HG02798 (cell line): ENCODE data around the gene PPIH.
"Not testable (repeated sequence)": the region's sequence is repeated elsewhere in the genome, so short reads cannot be mapped to it uniquely, and the experiment has no call there.

Source experiments
- ATAC-seq: cut with Tn5 transposase; IDR thresholded peaks from one replicate; pipeline ENCODE4 v1.9.1; 2021; ENCODE audit warnings: mild to moderate bottlenecking; ENCODE audit not compliant: unreplicated experiment, poor library complexity

PPIH gene

DNA sequence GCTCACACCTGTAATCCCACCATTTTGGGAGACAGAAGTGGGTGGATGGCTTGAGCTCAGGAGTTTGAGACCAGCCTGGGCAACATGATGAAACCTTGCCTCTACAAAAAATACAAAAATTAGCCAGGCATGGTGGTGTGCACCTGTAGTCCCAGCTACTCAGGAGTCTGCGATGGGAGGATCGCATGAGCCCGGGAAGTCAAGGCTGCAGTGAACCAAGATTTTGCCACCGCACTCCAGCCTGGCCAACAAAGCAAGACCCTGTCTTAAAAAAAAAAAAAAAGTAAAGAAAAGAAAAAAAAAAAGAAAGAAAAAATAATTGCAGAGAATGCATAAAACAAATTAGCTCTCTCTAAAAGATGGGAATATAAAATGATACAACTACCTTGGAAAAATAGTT lies 67.6 kb downstream of the PPIH start:
- not testable (repeated sequence) for ATAC-seq
